Fibroblast of the aortic adventitia (primary cell): ENCODE data around the gene RHOT1. TPM values are rescaled to one million over a fixed set of nuclear protein-coding genes. Genes with fewer than 3 reads are reported as not detected.
"Not testable (repeated sequence)": the region's sequence is repeated elsewhere in the genome, so short reads cannot be mapped to it uniquely, and the experiment has no call there.

Experiments
- DNase-seq: peaks from one replicate; pipeline ENCODE4 v3.0.0-alpha.2; 2010; ENCODE audit warnings: low read depth
- H3K4me3 ChIP-seq: 2 replicates; pipeline ENCODE4 v1.5.1; 2011; ENCODE audit warnings: low read depth, mild to moderate bottlenecking, control low read depth, low read length, moderate library complexity
- CTCF ChIP-seq: IDR thresholded peaks from 2 replicates; pipeline ENCODE4 v1.5.1; 2011; ENCODE audit warnings: mild to moderate bottlenecking, low read length, control low read depth, inconsistent platforms; ENCODE audit not compliant: insufficient read depth
- total RNA-seq: library from RNA; depleted of rRNA; stranded (reverse); fragments of >200 nt; gene quantifications from 2 replicates; pipeline ENCODE4 v1.2.3, GENCODE V29; 2012; ENCODE audit warnings: low replicate concordance

RHOT1 gene
- total RNA-seq, 1 donor = 50.5 TPM

GRCh38 chr17:32124985-32125847 is 17.1 kb upstream of the RHOT1 start:
- no peak for TF ChIP-seq CTCF
- no peak for DNase-seq
- no peak overlapping the region for H3K4me3 ChIP-seq

GRCh38 chr17:32125848-32126153 is 16.5 kb upstream of the RHOT1 start:
- DNase-seq = no peak
- no peak overlapping the region for H3K4me3 ChIP-seq
- no peak for TF ChIP-seq CTCF

GRCh38 chr17:32126325-32126724 is 16.0 kb upstream of the RHOT1 start:
- no peak for TF ChIP-seq CTCF
- no peak overlapping the region for H3K4me3 ChIP-seq
- DNase-seq = no peak

- H3K4me3 ChIP-seq = no peak overlapping the region
- TF ChIP-seq CTCF = no peak
Measured at GRCh38 chr17:32126746-32127145, 15.6 kb upstream of the RHOT1 start.

GRCh38 chr17:32127158-32127897 is 15.0 kb upstream of the RHOT1 start:
- DNase-seq = peak; percentile 76
- no peak for TF ChIP-seq CTCF
- H3K4me3 ChIP-seq = peak overlapping the region; percentile 69

More at GRCh38 chr17:32126746-32127145, 15.6 kb upstream of the RHOT1 start:
- DNase-seq = no peak

GRCh38 chr17:32128470-32128869 is 13.8 kb upstream of the RHOT1 start:
- DNase-seq = not testable (repeated sequence)
- H3K4me3 ChIP-seq = peak overlapping the region; percentile 55

GRCh38 chr17:32135497-32136117 is 6.7 kb upstream of the RHOT1 start:
- DNase-seq = not testable (repeated sequence)

More at GRCh38 chr17:32135497-32136117, 6.7 kb upstream of the RHOT1 start:
- H3K4me3 ChIP-seq = not testable (repeated sequence)
